T-helper 2 cell treated with Interferon-gamma antibody and Interleukin-4, amounts not matched to agents 100 ng/mL and 5 ng/mL, for 36 hours (primary cell): ENCODE data around the gene DSTYK. TPM values are rescaled to one million over a fixed set of nuclear protein-coding genes. Genes with fewer than 3 reads are reported as not detected.

Source experiments
- intact Hi-C: fragments of 100-400 bp; cut with micrococcal nuclease; formaldehyde crosslinking; loops from one replicate; pipeline ENCODE4 v1.15.1; 2023
- total RNA-seq: library from RNA; stranded (reverse); gene quantifications from 2 replicates; pipeline ENCODE4 v1.2.3, GENCODE V29; 2022

The DSTYK gene
- total RNA-seq, 1 donor from 2014 or later = 8.7 TPM

DNA sequence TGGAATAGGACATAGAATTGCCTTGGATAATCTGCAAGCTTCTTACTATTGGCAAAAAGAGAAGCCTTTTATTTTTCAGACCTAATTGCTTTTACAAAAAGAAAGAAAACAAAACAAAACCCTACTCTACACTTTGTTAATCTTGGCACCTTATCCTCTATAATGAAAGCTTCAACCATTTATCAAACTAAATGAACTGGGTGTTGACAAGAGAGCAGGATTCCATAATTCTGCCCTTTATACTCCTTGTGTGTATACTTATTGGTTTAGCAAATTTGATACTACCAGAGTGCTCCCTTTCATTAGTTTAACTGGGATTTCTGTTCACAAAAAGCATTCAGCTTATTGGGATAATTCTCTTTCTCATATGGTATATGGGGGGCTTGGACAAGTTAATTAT lies 13.2 kb upstream of the DSTYK start:
- intact Hi-C loops = loop anchor here (5.0 kb wide), 1 partner anchor 102 kb away; the partner anchor contains the start of gene RBBP5

GRCh38 chr1:205220421-205220820 lies 8.9 kb upstream of the DSTYK start:
- intact Hi-C loops = no loop called here

DNA sequence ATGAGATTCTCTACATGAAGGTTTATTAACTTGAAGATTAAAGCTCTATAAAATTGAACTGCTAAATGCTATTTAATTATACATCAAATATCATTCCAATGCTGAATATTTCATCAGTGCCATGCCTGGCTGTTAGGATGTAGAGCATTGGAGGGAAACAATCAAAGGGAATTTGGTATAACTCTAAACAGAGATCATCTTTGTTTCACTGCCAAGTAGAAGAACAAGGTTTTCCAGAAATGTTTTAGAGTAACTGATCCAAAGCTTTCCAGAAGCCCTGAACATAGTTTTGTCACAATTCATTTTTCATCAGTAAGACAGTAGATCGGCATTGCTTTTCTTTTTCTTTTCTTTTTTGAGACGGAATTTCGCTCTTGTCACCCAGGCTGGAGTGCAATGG lies 5.9 kb upstream of the DSTYK start:
- intact Hi-C loops = no loop called here

DNA sequence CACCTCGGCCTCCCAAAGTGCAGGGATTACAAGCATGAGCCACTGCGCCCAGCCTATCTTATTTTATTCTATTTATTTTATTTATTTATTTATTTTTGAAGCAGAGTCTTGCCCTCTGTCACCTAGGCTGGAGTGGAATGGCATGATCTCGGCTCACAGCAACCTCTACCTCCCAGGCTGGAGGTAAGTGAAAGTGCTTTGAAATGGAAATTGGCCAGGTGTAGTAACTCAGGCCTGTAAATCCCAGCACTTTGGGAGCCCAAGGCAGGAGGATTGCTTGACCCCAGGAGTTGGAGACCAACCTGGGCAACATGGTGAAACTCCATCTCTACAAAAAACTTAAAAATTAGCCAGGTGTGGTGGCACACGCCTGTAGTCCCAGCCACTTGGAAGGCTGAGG lies 5.1 kb upstream of the DSTYK start:
- intact Hi-C loops = no loop called here

DNA sequence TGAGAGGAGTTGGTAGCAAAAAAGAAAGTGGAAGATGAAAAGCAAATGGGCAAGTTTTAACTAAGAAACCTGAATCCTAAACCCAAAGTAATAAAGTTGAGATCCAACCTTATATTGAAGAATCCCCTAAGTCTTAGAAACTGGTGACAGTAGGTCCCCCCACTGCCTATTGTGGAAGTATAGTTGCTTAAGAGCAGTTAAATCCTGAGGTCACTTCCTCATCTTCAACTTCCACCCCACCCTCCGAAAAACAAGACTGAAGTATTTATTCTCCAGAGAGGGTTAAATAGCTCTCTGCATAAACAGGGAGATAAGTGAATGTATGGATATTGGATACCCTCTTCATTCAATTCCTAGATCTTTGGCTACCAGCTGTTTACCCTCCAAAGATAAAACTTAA lies 3.3 kb upstream of the DSTYK start:
- intact Hi-C loops = loop anchor here (5.0 kb wide), 1 partner anchor 42 kb away; no protein-coding TSS in a partner anchor

- intact Hi-C loops = loop anchor here (1.0 to 5.0 kb wide), 5 partner anchors 15 to 563 kb away; partner anchors contain the start of genes RAB29 and TMCC2
Observed at GRCh38 chr1:205211839-205212536, 486 bp upstream of the DSTYK start.

- intact Hi-C loops = loop anchor here (1.0 to 5.0 kb wide), 5 partner anchors 17 to 564 kb away; partner anchors contain the start of genes RAB29 and TMCC2
Observed at GRCh38 chr1:205210756-205211168, 740 bp downstream of the DSTYK start.

DNA sequence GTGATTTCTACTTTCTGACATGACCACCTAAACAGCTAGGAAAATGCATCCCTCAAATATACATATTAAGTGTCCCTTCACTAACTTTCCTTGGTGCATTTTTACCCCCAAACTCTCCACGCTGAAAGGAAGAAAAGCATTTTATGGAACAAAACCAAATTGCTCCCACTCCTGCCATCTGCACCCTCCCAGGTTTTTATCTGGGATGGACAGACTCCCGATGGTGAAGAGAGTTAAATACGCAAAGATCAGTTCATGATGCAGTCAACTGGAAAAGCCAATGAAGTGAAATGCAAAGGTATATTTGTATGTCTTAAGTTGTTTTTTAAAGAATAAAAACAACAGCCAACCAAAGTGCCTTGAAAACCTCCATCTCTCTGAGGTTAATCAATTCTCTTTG lies 2.7 kb downstream of the DSTYK start:
- intact Hi-C loops = no loop called here

DNA sequence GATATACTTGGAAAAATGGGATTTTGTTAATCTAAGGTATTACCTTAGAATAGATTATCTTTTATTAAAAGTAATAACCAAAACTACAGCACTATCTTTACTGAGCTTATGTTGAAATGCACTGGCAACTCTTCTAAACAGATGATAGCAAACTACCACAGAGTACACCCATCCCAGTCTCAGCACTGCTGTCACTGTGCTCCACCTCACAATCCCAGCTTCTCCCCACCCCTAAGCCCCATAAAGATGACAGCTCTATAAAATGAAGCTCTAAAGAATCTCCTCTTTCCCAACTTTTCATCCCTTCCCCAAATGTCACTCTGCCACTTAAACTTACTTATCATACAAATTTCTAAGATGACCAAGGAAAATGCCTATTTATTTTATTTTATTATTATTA lies 6.4 kb downstream of the DSTYK start:
- intact Hi-C loops = no loop called here

DNA sequence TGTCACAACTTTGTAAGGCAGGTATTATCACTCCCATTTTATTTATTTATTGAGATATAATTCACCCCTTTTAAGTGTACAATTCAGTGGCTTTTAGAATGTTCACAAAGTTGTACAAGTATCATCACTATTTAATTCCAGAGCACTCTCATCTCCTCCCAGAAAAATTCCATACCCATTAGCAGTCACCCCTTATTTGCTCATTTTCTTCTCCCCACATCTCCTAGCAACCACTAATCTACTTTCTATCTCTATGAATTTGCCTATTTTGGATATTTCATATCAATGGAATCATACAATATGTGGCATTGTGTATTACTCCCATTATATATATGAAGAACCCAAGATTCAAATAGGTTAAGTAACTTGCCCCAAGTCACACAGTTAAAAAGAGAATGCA lies 7.0 kb downstream of the DSTYK start:
- intact Hi-C loops = no loop called here

GRCh38 chr1:205199931-205200299 lies 11.6 kb downstream of the DSTYK start:
- intact Hi-C loops = no loop called here

GRCh38 chr1:205199090-205199930 lies 12.2 kb downstream of the DSTYK start:
- intact Hi-C loops = no loop called here

- intact Hi-C loops = no loop called here
Observed at GRCh38 chr1:205192287-205192686, 19.2 kb downstream of the DSTYK start.

GRCh38 chr1:205191622-205192021 lies 19.9 kb downstream of the DSTYK start:
- intact Hi-C loops = no loop called here

- intact Hi-C loops = no loop called here
Observed at GRCh38 chr1:205190845-205191577, 20.5 kb downstream of the DSTYK start.

DNA sequence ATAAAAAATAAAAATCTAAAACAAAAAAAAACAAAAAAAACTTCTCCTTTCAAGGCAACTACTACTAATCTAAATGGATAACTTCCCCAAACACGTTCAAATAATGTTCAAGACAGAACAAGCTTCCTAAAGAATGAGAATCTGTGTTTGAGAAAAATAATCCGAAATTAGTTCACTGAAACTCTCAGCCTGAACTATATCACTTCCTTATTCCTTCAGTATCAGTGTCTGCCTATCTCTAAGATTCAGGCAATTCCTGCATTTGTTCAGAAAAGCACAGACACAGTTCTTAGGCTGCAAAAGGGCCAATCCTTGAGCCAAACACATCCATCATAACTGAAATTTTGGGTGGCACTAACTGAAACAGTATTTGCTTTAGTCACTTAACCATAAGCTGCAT lies 22.4 kb downstream of the DSTYK start:
- intact Hi-C loops = no loop called here

- intact Hi-C loops = no loop called here
Observed at GRCh38 chr1:205188596-205188995, 22.9 kb downstream of the DSTYK start.

- intact Hi-C loops = no loop called here
Observed at GRCh38 chr1:205188098-205188497, 23.4 kb downstream of the DSTYK start.

DNA sequence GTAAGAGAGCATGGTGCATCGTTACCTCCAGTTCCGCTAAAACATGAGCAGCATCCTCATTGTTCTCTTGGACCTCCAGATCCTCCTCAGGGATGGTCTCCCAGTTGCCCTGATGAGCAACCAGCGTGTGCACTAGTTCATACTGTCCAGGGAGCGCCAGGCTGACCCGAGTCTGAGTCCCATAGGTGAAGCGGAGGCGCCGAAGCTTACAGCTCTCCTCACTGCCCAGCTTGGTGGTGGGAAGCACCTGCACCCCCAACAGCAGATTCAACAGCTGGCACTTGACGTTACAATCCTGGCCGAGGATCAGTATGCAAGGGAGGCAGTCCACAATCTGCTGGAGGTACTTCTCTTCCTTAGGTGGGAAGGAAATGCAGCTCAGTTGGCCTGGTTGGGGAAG lies 24.1 kb downstream of the DSTYK start:
- intact Hi-C loops = no loop called here

DNA sequence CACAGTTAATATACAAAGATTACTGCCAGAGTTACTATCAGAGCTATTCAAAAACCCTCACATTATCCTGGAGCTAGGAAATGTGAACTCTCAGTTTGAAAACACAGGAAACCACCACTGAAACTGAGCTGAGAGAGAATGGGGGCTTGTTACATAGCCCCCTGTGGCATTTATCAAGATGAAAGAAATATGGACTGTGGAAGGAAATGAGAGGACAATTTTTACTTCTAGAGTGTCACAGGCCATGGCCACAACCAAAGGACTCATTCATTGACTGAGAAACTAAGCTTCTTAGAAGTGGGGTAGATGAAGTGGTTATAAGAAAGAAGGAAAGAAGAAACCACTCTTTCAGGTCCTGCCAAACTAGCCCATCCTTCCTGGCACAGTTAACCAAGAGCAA lies 25.3 kb downstream of the DSTYK start:
- intact Hi-C loops = no loop called here

DNA sequence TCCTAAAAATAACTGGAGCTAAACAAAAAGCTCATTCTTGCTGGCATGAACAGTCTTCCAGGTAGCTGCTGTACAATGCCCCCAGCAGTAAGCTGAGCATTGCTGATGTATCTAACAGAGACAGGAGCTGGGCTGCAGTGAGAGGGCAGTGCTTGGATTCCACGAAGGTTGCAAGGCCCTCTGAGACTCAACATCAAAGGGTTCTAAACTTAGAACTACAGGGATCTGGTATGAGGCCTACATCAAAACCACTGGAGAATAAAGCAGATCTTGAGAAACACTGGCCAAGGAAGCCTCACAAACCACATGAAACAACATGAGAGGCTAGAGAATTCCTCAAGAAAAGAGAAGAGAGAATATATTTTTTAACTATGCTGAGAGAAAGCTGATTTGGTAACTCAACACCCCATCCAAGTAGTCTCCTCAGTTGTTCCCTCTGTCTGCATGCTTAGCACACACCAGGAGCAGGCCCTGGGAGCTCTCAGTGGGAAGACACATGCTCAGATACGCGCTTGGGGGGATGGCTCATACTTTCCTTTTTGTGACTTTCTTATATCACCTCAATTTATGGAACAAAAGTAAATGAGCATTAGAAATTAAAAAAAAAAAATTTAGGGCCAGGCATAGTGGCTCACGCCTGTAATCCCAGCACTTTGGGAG lies 27.7 kb downstream of the DSTYK start:
- intact Hi-C loops = no loop called here
